NK-92 (cell line): Measurements from ENCODE around the gene TCF25.

Source experiments
- DNase-seq: peaks from one replicate; lab custom pipeline; 2025; ENCODE audit not compliant: unreplicated experiment; lab: John Stamatoyannopoulos, UW

TCF25 gene

DNA sequence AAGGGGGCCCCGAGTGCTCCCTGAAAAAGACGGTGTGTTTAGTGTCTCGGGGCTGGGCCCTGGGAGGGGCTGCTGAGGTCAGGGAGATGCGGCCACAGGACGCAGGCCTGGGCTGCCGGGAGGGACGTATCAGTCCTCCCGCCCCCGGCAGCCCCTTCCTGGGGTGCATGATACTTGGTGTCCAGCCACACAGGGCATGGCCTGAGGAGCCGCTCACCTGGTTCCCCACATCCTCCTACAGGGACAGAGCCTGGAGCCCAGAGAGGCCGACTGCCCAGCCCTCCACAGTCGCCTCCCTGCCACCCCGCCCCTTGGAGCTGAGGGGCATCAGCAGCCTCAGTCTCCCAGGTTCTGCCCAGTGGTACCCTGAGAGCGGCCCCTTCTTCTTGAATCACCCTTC is 63.1 kb downstream of the TCF25 start:
- DNase-seq, result no peak

DNA sequence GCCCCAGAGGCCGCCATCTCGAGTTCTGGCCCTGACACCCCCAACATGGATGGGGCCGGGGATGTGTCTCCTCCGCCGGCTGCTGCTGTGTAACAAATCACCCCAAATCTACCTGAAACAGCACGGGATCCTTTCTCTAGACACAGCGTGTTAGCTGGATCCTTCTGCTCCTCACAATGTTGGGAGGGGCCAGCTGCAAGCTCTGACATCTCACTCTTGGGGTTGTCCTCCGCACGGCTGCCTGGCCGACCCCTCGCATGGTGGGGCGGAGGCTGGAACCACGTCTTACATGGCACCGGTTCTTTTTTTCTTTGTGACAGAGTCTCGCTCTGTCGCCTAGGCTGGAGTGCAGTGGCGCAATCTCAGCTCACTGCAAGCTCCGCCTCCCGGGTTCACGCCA is 63.6 kb downstream of the TCF25 start:
- no peak for DNase-seq

DNA sequence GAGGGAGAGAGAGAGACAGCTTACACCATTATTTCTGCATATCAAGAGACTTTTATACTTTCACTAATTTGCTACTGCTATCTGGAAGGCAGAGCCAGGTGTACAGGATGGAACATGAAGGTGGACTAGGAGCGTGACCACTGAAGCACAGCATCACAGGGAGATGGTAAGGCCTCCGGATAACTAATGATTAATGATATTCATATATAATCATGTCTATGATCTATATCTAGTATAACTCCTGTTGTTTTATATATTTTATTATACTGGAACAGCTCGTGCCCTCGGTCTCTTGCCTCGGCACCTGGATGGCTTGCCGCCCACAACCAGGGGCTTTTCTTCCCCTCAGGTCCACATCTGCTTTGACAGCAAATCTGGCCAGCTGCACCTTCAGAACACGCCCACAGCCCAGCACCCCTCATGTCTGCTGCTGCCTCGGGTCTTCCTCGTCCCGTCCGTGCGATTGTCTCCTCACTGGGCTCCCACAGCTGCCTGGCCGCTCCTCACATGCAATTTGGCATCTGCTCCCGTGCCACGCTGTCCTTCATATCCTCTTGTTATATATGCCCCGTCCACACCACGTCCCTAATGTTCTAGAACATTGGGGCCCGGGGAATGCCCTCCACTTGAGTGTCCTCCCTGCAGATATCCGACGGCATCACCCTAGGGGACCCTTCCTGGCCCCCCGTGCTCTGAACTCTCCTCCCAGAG is 64.9 kb downstream of the TCF25 start:
- no peak for DNase-seq

DNA sequence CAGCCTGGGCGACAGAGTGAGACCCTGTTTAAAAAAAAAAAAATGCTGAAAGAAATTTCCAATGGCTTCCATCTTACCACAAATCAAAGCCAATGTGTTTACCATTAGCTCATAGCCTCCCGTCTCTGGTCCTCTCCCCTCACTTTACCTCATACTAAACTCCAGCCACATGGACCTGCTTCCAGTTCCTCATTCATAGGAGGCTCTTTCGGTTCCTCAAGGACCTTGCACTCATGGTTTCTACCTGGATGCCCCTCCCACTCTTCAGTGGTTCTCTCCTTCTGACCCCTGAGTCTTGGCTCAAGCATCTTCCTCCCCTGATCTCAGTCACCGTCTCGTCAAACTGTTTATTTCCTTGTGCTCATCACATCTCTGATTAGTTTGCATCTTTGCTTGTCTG is 71.4 kb downstream of the TCF25 start:
- DNase-seq, result no peak

DNA sequence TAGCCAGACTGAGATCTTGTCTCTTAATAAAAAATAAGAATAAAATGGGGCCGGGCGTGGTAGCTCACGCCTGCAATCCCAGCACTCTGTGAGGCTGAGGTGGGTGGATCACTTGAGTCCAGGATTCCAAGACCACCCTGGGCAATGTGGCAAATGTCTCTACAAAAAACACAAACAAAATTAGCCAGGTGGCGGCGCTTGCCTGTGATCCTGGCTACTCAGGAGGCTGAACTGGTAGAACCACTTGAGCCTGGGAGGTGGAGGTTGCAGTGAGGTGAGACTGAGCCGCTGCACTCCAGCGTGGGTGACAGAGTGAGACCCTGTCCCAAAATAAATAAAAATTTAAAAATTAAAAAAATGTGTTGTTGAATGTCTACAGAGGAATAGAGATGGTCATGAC is 72.3 kb downstream of the TCF25 start:
- no peak for DNase-seq

DNA sequence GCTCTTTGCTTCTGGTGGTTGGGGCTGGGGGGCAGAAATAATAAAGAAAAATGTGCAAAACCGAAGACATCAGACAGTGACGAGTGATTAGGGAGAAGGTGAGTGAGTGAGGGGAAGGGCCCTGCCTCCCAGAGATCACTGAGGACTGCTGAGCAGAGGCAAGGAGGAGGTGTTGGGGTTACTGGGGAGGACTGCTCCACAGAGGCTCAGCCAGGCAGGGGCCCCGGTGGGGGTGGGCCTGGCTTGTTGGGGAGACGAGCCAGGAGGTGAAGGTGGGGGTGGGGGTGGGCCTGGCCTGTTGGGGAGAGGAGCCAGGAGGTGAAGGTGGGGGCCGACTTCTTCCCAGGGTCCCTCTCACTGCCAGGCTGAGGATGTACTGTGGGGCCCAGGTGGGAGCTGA is 73.1 kb downstream of the TCF25 start:
- DNase-seq, result no peak

DNA sequence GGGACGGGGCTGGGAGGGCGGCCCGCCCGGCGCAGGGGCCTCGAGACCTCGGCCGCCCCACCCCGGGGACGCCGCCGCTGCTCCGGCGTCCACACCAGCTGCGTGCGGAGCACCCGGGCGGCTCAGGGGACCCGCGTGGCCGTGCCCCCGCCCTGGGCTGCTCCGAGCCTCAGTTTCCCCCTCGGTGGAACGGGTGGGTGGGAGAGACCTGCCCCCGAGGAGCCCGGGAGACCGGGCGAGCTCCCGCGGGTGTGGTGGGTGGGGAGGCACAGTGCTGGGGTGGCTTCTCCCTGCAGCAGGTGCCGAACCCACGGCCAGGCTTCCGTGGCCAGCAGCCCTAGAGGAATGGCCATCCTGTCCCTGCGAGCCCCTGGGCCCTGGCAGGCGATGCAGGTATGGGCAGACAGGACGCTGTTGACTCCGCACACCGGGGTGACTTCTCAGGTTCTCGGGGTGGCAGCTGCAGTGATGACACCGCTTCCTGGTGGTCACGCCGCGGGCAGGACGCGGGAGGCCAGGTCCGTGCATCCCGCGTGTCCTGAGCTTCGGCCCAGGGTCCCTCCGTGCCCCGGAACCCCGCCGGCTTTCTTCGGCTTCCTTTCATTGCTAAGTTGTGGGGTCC is 75.8 kb downstream of the TCF25 start:
- DNase-seq, result no peak

DNA sequence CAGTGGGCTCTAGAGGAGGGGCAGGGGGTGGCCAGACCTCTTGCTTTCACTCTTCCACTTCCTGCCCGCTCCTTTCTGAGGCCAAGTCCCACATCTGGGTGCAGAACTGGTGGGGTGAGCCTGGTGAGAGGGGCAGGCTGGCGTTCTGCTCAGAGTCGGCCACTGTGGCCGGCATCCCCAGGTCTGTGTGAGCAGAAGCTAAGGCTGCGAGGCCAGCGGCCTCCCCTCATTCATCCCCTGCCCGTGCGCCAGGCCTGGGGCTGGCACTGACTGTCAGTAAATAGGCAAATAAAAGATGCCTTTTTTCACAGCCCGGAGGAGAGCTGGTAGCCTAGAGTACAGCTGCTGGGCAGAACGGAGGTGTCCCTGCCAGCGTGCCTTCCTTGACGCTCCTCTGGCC is 76.4 kb downstream of the TCF25 start:
- DNase-seq, result no peak

DNA sequence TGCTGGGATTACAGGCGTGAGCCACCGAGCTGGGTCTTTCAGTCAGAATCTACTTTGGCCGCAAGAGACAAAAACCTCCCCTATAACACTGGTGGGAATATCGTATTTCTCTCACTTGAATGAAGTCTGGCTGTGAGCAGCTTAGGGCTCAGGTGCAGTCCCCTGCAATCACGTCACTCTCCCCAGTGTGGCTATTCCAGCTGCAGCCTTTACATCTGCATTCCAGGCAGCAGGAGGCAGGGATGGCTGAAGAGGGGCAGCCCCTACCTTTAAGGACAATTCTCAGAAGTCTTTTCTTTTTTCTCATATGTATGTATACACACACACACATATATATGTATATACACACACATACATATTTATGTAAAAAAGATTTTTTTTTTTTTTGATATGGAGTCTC is 78.1 kb downstream of the TCF25 start:
- no peak for DNase-seq

DNA sequence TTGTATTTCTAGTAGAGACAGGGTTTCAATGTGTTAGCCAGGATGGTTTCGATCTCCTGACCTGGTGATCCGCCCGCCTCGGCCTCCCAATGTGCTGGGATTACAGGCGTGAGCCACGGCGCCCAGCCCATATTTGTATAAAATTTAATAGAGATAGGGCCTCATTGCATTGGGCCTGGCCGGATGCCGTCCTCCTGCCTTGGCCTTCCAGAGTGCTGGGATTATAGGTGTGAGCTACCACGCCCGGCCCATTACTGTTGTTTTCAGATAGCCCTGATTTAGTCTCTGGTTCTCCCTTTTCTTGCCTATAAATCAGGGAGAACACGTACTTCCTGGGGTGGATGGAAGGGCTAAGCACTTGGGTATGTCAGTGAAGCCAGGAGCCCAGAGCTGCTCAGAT is 78.7 kb downstream of the TCF25 start:
- DNase-seq, result no peak

DNA sequence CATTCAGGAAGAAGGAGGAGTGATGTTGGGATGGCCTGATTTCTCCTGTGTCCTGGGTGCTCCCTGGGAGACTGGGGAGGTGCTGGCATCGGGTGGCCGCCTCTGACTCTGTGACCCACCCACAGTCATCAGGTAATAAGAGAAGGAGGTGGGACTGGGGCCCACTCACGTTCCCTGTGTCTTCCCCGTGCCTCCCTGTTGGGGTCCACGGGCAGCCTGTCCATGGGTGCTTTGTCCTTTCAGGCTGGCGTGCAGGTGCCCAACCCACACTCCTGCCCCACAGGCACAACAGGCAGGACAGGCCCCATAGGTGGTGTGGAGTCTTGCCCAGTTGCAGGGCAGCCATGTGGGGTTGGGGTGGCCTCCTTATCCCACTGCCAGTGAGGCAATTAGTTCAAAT is 79.2 kb downstream of the TCF25 start:
- DNase-seq, result no peak

DNA sequence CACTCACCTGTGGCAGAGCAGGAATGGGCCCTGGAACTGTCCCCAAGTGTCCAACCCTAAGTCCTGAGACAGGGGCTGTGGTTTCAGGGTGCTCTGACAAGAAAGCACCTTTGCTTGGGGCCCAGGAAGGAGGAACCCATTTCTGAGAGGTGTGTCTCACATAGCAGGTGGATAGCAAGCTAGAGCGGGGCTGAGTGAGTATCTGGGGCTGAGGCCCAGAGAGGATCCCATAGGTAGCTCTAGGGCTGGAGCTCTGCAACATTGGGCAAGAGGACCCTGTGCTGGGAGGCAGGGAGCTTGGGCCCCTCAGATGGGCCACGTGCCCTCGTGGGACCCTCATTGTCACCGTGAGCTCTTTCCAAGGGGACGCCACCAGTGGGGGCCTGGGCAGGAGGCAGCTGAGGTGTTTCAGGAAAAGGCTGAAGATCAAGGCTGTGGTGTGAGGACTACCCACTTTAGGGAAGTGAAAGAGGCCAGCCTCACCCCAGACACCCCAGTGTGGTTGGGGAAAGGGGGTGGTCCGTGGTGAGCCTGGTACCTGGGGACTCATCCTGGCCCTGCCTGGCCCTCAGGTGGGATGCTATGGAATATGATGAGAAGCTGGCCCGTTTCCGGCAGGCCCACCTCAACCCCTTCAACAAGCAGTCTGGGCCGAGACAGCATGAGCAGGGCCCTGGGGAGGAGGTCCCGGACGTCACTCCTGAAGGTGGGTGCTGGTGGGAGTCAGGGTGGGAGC is 80.4 kb downstream of the TCF25 start:
- no peak for DNase-seq

DNA sequence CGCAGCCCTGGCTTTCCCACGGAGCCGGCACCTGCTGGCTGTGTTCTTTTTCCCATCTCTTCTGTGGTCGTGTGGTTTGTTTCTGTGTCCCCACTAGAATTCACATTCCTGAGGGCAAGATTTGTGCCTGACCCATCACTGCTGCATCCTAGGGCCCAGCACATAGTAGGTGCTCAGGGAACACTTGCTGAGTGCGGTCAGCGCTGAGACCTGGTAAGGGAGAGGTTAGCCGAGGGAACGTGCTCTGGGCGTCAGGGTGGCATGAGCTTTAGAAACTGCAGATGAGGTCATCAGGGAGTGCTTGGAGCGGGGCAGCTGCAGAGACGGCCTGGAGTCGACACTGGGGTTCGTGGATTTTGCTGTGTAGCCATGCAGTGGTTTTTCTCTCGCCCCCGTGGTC is 81.1 kb downstream of the TCF25 start:
- no peak for DNase-seq

DNA sequence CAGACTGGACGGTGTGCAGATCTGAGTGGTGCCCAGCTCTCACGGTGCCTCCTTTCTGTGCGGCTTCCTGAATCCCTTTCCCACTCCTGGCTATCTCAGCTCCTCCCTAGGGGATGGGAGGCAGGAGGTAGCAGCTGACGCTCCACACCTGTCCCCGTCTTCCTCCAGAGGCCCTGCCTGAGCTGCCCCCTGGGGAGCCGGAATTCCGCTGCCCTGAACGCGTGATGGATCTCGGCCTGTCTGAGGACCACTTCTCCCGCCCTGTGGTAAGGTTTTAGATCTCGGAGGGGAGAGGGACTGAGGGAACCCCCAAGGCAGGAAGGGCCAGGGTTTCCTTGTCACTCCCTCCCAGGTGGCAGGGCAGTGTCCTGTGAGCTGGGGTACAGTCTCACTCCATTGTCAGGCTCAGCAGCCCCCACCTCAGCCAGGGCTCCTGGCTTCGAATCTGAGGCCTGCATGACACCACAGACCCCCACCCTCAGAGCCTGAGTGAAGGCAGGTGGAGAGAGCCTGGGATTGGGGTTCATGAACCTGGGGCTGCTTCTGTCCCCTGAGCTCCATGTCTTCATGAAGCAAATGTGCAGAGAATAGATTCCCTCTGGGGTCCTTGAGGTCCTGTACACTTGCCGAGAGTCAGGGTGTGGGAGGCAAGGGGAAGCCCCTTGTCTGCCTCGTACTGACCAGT is 81.8 kb downstream of the TCF25 start:
- no peak for DNase-seq

DNA sequence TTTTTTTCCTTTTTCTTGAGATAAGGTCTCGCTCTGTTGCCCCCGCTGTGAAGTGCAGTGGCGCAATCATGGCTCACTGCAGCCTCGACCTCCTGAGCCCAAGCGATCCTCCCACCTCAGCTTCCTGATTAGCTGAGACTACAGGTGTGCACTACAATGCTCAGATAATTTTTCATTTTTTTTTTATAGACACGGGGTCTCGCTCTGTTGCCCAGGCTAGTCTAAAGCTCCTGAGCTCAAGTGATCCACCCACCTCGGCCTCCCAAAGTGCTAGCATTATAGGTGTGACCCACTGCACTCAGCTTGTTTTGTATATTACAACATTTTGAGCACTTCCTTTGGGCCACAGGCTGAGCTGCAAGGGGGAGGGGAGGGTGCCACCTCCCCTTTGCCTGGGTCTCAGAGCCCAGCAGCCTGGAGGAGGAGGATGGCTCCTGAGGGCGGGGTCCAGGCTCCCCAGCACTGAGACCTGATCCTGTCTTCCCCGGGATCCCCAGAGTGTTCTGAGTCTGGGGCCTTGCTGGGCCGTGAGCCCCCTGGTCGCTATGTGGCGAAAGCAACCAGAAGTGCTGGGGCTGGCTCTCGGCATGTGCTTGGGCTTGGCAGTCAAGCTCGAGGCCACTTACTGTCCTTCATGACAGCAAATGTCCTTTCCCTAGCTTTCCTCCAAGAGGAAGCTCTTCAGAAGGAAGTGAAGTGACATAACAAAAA is 83.3 kb downstream of the TCF25 start:
- DNase-seq, result no peak

DNA sequence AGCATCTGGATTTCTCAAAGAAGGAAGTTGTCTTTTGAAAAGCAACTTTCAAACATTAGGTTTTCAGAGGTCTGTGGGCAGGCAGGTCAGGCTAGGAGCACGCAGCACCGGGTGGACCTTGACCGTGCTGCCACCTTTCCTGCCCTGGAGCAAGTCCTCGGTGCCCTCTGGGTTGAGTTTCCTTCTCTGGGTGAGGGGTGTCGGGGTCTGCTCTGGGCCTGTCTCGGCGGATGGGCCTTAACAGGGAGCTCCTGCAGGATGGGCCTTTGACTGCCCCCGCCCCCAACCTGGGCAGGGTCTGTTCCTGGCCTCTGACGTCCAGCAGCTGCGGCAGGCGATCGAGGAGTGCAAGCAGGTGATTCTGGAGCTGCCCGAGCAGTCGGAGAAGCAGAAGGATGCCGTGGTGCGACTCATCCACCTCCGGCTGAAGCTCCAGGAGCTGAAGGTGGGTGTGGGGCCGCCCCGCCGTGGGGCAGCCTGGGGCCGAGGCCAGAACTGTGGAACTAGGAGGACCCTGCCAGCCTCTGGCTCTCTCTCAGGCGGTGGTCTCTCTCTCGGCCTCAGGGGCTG is 83.9 kb downstream of the TCF25 start:
- DNase-seq, result no peak

DNA sequence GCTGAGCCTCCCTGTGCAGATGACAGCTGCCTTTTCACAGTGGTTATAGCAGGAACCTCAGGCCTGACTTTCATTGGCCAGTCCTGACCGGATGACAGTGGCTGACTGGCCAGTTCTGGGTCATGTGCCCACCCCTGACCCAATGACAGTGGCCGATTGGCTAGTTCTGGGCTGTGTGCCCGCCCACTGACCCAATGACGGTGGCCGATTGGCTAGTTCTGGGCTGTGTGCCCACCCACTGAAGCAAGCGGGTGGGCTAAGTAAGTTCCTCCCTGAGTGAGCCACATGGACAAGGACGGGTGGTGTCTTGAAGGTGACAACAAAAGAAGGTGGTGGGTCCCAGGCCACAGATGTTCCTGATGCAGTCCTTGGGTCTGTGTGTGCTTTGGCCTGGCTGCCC is 84.7 kb downstream of the TCF25 start:
- DNase-seq, result no peak

DNA sequence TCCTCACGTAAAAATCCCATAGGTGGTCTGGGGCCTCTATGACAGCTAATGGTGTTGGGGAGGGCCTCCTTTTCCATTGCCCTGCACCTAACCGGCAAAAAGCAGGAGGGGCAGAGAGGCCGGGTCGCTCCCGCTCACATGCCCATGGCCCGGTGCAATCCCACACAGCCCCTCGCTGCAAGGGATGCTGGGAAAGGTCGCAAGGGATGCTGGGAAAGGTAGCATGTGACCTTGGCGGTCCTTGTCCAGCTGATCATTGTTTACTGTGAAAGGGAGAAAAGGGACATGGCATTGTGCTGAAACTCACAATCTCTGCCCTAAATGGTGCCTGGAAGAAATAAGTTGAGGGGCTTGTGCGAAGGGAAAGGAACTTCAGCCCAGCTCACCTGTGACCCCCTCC is 85.2 kb downstream of the TCF25 start:
- DNase-seq, result no peak

DNA sequence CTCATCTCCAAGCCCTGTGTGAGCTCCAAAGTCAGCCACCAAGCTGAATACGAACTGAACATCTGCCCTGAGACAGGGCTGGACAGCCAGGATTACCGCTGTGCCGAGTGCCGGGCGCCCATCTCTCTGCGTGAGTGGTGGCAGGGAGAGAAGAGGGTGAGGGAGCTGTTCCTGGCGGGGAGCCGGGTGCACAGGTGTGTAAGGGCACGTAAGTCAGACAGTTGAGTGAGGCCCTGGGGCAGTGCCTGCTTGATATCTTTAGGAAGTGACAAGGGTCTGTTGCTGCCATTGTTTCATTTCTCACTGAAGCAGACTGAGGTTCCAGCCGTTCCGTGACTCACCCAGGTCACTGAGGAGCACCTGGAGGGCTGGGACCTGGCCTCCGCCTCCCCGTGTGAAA is 87.6 kb downstream of the TCF25 start:
- no peak for DNase-seq
